Measurements from ENCODE around the gene TNIK.
"Not testable (repeated sequence)": the region's sequence is repeated elsewhere in the genome, so short reads cannot be mapped to it uniquely, and the experiment has no call there.

TNIK gene

DNA sequence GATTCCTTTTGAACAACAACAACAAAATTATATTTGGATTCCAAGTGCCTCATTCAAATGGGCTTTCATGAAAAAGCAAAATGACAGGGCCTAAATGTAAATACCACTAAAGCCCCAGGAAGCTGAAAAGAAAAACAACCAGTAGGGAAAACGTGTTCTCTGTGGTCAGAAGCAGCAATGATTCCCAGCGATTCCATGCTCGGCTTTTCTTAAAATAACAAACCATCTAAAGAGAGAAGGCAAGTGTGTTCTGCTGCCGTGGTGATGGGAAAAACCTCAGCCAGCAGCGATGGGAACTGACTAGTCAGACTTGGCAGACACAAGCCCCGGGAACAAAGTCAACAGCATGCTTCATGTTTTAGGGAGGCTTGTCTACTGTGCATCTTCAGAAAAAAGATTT lies 153.6 kb downstream of the TNIK start:
- no peaks in the 10 kb centered on the region for H3K9me3 ChIP-seq (ENCODE audit: control insufficient read depth, insufficient read depth, low read length)
- no peak overlapping the region for H3K4me2 ChIP-seq (ENCODE audit: low read length)
- no peak for TF ChIP-seq EZH2phosphoT487 (IDR thresholded peaks at IDR 0.05; ENCODE audit: borderline replicate concordance, low read length)
- TF ChIP-seq, protein P1, sequence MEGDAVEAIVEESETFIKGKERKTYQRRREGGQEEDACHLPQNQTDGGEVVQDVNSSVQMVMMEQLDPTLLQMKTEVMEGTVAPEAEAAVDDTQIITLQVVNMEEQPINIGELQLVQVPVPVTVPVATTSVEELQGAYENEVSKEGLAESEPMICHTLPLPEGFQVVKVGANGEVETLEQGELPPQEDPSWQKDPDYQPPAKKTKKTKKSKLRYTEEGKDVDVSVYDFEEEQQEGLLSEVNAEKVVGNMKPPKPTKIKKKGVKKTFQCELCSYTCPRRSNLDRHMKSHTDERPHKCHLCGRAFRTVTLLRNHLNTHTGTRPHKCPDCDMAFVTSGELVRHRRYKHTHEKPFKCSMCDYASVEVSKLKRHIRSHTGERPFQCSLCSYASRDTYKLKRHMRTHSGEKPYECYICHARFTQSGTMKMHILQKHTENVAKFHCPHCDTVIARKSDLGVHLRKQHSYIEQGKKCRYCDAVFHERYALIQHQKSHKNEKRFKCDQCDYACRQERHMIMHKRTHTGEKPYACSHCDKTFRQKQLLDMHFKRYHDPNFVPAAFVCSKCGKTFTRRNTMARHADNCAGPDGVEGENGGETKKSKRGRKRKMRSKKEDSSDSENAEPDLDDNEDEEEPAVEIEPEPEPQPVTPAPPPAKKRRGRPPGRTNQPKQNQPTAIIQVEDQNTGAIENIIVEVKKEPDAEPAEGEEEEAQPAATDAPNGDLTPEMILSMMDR (IDR thresholded peaks at IDR 0.05; ENCODE audit: low read depth, low read length, poor library complexity, severe bottlenecking), result no peak
- H3K79me2 ChIP-seq (ENCODE audit: control insufficient read depth, low read length), result no peaks in the 10 kb centered on the region
- no peaks in the 10 kb centered on the region for H3K36me3 ChIP-seq (ENCODE audit: control insufficient read depth, low read length)
- no peaks in the 10 kb centered on the region for H3K9me2 ChIP-seq (replicated peaks; ENCODE audit: control insufficient read depth, low read length)
- H3F3A ChIP-seq (ENCODE audit: control insufficient read depth, insufficient read depth), result no peaks in the 10 kb centered on the region
- no peaks in the 10 kb centered on the region for H3K4me1 ChIP-seq (ENCODE audit: control insufficient read depth, low read length)
- no peak overlapping the region for H3K27ac ChIP-seq (ENCODE audit: low read depth, low read length)
- no peaks in the 10 kb centered on the region for H3K27me3 ChIP-seq (ENCODE audit: control insufficient read depth, low read length)
- H3K4me3 ChIP-seq (ENCODE audit: low read length), result no peak overlapping the region
- no peaks in the 10 kb centered on the region for H4K20me1 ChIP-seq (ENCODE audit: control insufficient read depth, insufficient read depth, low read depth, low read length)

- not testable (repeated sequence) for H3F3A ChIP-seq (ENCODE audit: control insufficient read depth, insufficient read depth); H3K27me3 ChIP-seq (ENCODE audit: control insufficient read depth, low read length); H3K79me2 ChIP-seq (ENCODE audit: control insufficient read depth, low read length); H3K9me3 ChIP-seq (ENCODE audit: control insufficient read depth, insufficient read depth, low read length); H3K4me2 ChIP-seq (ENCODE audit: low read length); H4K20me1 ChIP-seq (ENCODE audit: control insufficient read depth, insufficient read depth, low read depth, low read length); H3K4me3 ChIP-seq (ENCODE audit: low read length); H3K4me1 ChIP-seq (ENCODE audit: control insufficient read depth, low read length); H3K27ac ChIP-seq (ENCODE audit: low read depth, low read length); H3K9me2 ChIP-seq (replicated peaks; ENCODE audit: control insufficient read depth, low read length); H3K36me3 ChIP-seq (ENCODE audit: control insufficient read depth, low read length)
Measured at GRCh38 chr3:171305823-171306222, 154.4 kb downstream of the TNIK start.

GRCh38 chr3:171304498-171304897 lies 155.7 kb downstream of the TNIK start:
- H3K4me1 ChIP-seq (ENCODE audit: control insufficient read depth, low read length); H4K20me1 ChIP-seq (ENCODE audit: control insufficient read depth, insufficient read depth, low read depth, low read length); H3K27ac ChIP-seq (ENCODE audit: low read depth, low read length); H3K9me2 ChIP-seq (replicated peaks; ENCODE audit: control insufficient read depth, low read length); H3K27me3 ChIP-seq (ENCODE audit: control insufficient read depth, low read length); H3K36me3 ChIP-seq (ENCODE audit: control insufficient read depth, low read length); H3K4me3 ChIP-seq (ENCODE audit: low read length); H3K4me2 ChIP-seq (ENCODE audit: low read length); H3K9me3 ChIP-seq (ENCODE audit: control insufficient read depth, insufficient read depth, low read length); H3F3A ChIP-seq (ENCODE audit: control insufficient read depth, insufficient read depth); H3K79me2 ChIP-seq (ENCODE audit: control insufficient read depth, low read length): not testable (repeated sequence)

DNA sequence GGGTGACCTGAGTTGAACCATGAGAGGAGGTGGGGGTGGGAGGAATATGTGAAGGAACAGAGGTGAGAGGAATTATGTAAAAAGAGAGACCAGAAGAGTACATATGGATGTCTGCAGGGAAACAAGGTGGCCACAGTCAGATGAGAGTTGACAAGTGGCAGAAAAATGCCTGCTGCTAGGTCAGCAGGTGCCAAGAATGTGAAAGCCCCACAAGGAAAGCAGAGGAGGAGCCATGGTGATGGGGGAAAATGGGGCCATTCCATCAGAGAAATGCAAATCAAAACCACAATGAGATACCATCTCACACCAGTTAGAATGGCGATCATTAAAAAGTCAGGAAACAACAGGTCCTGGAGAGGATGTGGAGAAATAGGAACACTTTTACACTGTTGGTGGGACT lies 156.2 kb downstream of the TNIK start:
- H3F3A ChIP-seq (ENCODE audit: control insufficient read depth, insufficient read depth); H3K27ac ChIP-seq (ENCODE audit: low read depth, low read length): not testable (repeated sequence)

GRCh38 chr3:171301998-171302397 lies 158.2 kb downstream of the TNIK start:
- Histone ChIP-seq H3K27me3 (ENCODE audit: control insufficient read depth, low read length) (no peaks in the 10 kb centered on the region), H3K27ac (ENCODE audit: low read depth, low read length) (no peak overlapping the region), H3F3A (ENCODE audit: control insufficient read depth, insufficient read depth) (no peaks in the 10 kb centered on the region), H3K79me2 (ENCODE audit: control insufficient read depth, low read length) (no peaks in the 10 kb centered on the region), H3K4me2 (ENCODE audit: low read length) (no peak overlapping the region), H4K20me1 (ENCODE audit: control insufficient read depth, insufficient read depth, low read depth, low read length) (no peaks in the 10 kb centered on the region), H3K4me3 (ENCODE audit: low read length) (no peak overlapping the region), H3K9me2 (replicated peaks; ENCODE audit: control insufficient read depth, low read length) (no peaks in the 10 kb centered on the region), H3K9me3 (ENCODE audit: control insufficient read depth, insufficient read depth, low read length) (no peaks in the 10 kb centered on the region), H3K36me3 (ENCODE audit: control insufficient read depth, low read length) (no peaks in the 10 kb centered on the region), H3K4me1 (ENCODE audit: control insufficient read depth, low read length) (no peaks in the 10 kb centered on the region)
- no peak for TF ChIP-seq EZH2phosphoT487 (IDR thresholded peaks at IDR 0.05; ENCODE audit: borderline replicate concordance, low read length)
- TF ChIP-seq, protein P1 (IDR thresholded peaks at IDR 0.05; ENCODE audit: low read depth, low read length, poor library complexity, severe bottlenecking), result no peak

More for the DNA sequence above, 156.2 kb downstream of the TNIK start:
- not testable (repeated sequence) for H3K27me3 ChIP-seq (ENCODE audit: control insufficient read depth, low read length); H3K4me3 ChIP-seq (ENCODE audit: low read length); H4K20me1 ChIP-seq (ENCODE audit: control insufficient read depth, insufficient read depth, low read depth, low read length); H3K4me1 ChIP-seq (ENCODE audit: control insufficient read depth, low read length); H3K36me3 ChIP-seq (ENCODE audit: control insufficient read depth, low read length); H3K4me2 ChIP-seq (ENCODE audit: low read length); H3K9me3 ChIP-seq (ENCODE audit: control insufficient read depth, insufficient read depth, low read length); H3K79me2 ChIP-seq (ENCODE audit: control insufficient read depth, low read length); H3K9me2 ChIP-seq (replicated peaks; ENCODE audit: control insufficient read depth, low read length)

Measured in DOHH2 (cell line).